Nephron progenitor cell (in vitro differentiated cells): ENCODE measurements around the gene CCDC9.

Experiments used
- DNase-seq: peaks from one replicate; pipeline ENCODE4 v3.0.0; 2021
- H3K27ac Mint-ChIP-seq: 2 replicates; pipeline ENCODE4 v1.8.0; 2021; ENCODE audit warnings: mild to moderate bottlenecking, moderate library complexity, mixed read lengths
- H3K27me3 Mint-ChIP-seq: 2 replicates; pipeline ENCODE4 v1.8.0; 2021; ENCODE audit warnings: mild to moderate bottlenecking, low read depth, mixed read lengths; ENCODE audit not compliant: poor library complexity
- H3K36me3 Mint-ChIP-seq: 2 replicates; pipeline ENCODE4 v1.8.0; 2021; ENCODE audit warnings: low read depth, mixed read lengths
- H3K4me1 Mint-ChIP-seq: 2 replicates; pipeline ENCODE4 v1.8.0; 2021; ENCODE audit warnings: mixed read lengths
- H3K4me3 Mint-ChIP-seq: 2 replicates; pipeline ENCODE4 v1.8.0; 2021; ENCODE audit warnings: mild to moderate bottlenecking, moderate library complexity, mixed read lengths
- H3K9me3 Mint-ChIP-seq: 2 replicates; pipeline ENCODE4 v1.8.0; 2021; ENCODE audit warnings: mild to moderate bottlenecking, moderate library complexity, mixed read lengths
- CTCF ChIP-seq: fragments of 200-600 bp; sonication (generic); IDR thresholded peaks from 2 replicates; pipeline ENCODE4 v1.5.0; 2021; ENCODE audit warnings: antibody characterized with exemption

CCDC9 gene

GRCh38 chr19:47240556-47240955 is 15.8 kb upstream of the CCDC9 start:
- Mint-ChIP-seq H3K27me3 (peaks cover 46% of the 10 kb centered on the region), H3K4me1 (peaks cover 7% of the 10 kb centered on the region), H3K36me3 (no peaks in the 10 kb centered on the region), H3K4me3 (no peak overlapping the region), H3K9me3 (no peaks in the 10 kb centered on the region), H3K27ac (no peak overlapping the region)
- no peak for TF ChIP-seq CTCF
- no peak for DNase-seq

- Mint-ChIP-seq H3K4me1 (peaks cover 7% of the 10 kb centered on the region), H3K4me3 (no peak overlapping the region), H3K9me3 (no peaks in the 10 kb centered on the region), H3K27ac (no peak overlapping the region), H3K36me3 (no peaks in the 10 kb centered on the region), H3K27me3 (peaks cover 45% of the 10 kb centered on the region)
- no peak for TF ChIP-seq CTCF
- peak; percentile 64 for DNase-seq
These were observed 15.1 kb upstream of the CCDC9 start for GRCh38 chr19:47240996-47241918.

DNA sequence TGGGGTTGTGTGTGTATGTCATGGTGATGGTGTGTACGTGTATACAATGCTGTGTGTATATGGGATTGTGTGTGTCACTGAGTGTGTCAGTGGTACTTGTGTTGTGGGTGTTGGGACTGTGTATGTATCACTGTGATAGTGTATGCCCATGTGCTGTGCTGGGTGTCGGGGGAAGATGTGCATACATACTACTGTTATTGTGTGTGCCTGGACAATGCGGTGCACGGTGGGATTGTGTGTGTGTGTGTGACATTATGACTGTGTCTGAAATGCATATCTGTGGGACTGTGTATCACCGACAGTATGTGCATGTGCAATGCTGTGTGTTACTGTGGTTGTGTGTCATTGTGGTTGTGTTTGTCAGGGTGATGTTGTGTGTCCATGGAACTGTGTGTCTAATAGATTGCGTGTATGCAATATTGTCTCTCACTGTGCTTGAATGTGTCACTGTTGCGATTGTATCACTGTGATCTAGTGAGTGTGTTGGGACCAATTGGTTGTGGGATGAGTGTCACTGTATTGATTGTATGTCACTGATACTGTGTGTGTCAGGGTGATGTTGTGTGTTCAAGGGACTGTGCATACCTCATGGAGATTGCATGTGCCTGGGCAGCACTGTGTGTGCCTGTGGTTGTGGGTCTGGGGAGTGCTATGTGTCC is 14.3 kb upstream of the CCDC9 start:
- Mint-ChIP-seq H3K9me3 (no peaks in the 10 kb centered on the region), H3K4me3 (no peak overlapping the region), H3K27me3 (peaks cover 45% of the 10 kb centered on the region), H3K4me1 (peaks cover 7% of the 10 kb centered on the region), H3K36me3 (no peaks in the 10 kb centered on the region), H3K27ac (no peak overlapping the region)
- no peak for TF ChIP-seq CTCF
- no peak for DNase-seq

DNA sequence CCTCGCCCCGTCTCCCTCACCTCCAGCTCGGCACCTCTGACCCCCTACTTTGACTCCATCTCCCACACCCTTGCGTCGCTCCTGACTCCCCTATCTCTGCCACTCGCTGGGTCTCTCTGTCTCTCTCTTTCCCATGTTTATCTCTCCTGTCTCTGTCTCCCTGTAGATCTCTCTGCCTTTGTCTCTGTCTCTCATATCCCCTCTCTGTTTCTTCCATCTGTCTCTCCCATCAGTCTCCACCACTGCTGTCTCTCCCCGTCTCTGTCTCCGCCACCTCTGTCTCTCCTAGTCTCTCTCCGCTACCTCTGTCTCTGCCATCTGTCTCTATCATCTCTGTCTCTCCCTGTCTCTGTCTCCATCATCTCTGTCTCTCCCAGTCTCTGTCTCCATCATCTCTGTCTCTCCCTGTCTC is 13.0 kb upstream of the CCDC9 start:
- H3K27ac Mint-ChIP-seq, result no peak overlapping the region
- H3K27me3 Mint-ChIP-seq, result peaks cover 35% of the 10 kb centered on the region
- no peak for DNase-seq
- H3K4me1 Mint-ChIP-seq, result peaks cover 11% of the 10 kb centered on the region
- no peak for TF ChIP-seq CTCF
- H3K36me3 Mint-ChIP-seq, result no peaks in the 10 kb centered on the region
- H3K9me3 Mint-ChIP-seq, result no peaks in the 10 kb centered on the region
- peak overlapping the region; percentile 69 for H3K4me3 Mint-ChIP-seq

DNA sequence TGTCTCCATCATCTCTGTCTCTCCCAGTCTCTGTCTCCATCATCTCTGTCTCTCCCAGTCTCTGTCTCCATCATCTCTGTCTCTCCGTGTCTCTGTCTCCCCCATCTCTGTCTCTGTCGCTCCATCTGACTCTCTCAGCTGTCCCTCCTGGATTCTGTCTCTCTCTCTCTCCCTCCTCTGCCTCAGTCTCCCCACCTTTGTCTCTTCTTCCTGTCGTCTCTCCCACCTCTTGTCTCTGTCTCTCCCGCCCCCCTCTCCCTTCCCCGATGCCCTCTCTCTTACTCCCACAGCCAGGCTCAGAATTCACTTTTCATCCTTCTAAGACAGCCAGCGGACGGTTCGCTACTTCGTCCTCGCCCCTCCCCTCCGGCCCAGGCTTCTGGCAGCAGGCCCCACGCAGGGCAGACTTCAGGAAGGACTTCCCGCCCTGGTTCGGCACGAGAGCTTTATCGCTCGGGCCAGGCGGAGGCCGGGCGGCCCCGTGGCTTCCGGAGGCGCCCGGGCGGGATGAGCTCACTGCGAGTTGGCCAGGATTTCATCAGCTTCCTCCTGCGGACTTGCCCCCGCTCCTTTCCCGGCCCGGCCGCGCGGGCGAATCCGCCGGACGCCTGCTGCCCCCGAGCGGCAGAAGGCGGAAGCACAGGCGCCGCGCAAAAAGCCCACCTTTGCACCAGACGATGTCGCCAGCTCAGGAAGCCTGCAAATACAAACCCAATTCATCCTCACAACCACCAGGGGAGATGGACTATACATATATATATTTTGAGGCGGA is 12.4 kb upstream of the CCDC9 start:
- peak; percentile 97 for TF ChIP-seq CTCF
- no peaks in the 10 kb centered on the region for H3K9me3 Mint-ChIP-seq
- peak overlapping the region; percentile 69 for H3K4me3 Mint-ChIP-seq
- H3K36me3 Mint-ChIP-seq, result no peaks in the 10 kb centered on the region
- DNase-seq, result peak; percentile 90
- H3K4me1 Mint-ChIP-seq, result peaks cover 8% of the 10 kb centered on the region
- H3K27ac Mint-ChIP-seq, result no peak overlapping the region
- H3K27me3 Mint-ChIP-seq, result peaks cover 29% of the 10 kb centered on the region
